ENCODE data around the gene FRAS1. TPM values are rescaled to one million over a fixed set of nuclear protein-coding genes. Genes with fewer than 3 reads are reported as not detected.

FRAS1 gene
- total RNA-seq, 1 donor from 2014 or later, result 24.6 TPM

DNA sequence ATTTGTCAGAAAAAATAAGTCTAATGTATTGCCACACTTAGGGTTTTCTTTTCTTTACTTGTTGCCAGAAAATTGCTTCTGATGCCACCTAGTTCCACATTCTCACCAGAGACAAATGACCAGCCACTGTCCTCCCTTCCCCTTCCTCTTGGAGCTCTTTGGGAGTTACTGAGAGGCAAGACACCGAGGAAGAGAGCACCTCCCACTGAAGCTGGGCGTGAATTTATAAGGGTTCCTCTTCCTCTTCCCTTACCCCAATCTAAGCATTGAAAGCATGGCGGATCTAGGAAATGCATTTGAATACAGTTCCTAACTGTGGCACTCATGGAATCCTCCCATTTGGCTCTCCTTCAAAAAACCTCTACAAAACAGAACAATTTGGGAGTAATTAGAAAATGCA lies 524.5 kb downstream of the FRAS1 start:
- Histone ChIP-seq H3K4me3 (ENCODE audit: insufficient read depth, low read depth, low read length) (no peak overlapping the region), H3K79me2 (ENCODE audit: insufficient read depth, low read length) (no peaks in the 10 kb centered on the region), H3K27me3 (ENCODE audit: insufficient read depth, low read length) (no peaks in the 10 kb centered on the region), H3K4me1 (ENCODE audit: insufficient read depth, low read length) (peaks cover 4% of the 10 kb centered on the region), H3K9ac (ENCODE audit: low read length) (no peak overlapping the region), H2AFZ (ENCODE audit: low read depth, low read length) (no peak overlapping the region), H3K27ac (ENCODE audit: low read depth, low read length) (no peak overlapping the region), H3K36me3 (ENCODE audit: insufficient read depth, low read length) (no peaks in the 10 kb centered on the region), H4K20me1 (ENCODE audit: insufficient read depth, low read length) (no peaks in the 10 kb centered on the region), H3K4me2 (ENCODE audit: low read length) (no peak overlapping the region), H3K9me3 (ENCODE audit: insufficient read depth, low read depth, low read length) (no peaks in the 10 kb centered on the region)
- FAIRE-seq (no peak), DNase-seq (ENCODE audit: low read depth) (no peak)
- Mint-ChIP-seq H3K4me3 (ENCODE audit: unreplicated experiment) (no peak overlapping the region), H3K27me3 (ENCODE audit: low read depth, unreplicated experiment) (no peaks in the 10 kb centered on the region), H3K4me1 (ENCODE audit: low read depth, unreplicated experiment) (peaks cover 11% of the 10 kb centered on the region), H3K27ac (ENCODE audit: unreplicated experiment) (no peak overlapping the region), H3K9me3 (ENCODE audit: unreplicated experiment) (no peaks in the 10 kb centered on the region), H3K36me3 (ENCODE audit: low read depth, unreplicated experiment) (peaks cover 8% of the 10 kb centered on the region)
- TF ChIP-seq EZH2 (IDR thresholded peaks at IDR 0.05; ENCODE audit: insufficient read depth, low read length) (no peak), CTCF (IDR thresholded peaks at IDR 0.05; ENCODE audit: insufficient read depth, low read depth, low read length) (no peak)

DNA sequence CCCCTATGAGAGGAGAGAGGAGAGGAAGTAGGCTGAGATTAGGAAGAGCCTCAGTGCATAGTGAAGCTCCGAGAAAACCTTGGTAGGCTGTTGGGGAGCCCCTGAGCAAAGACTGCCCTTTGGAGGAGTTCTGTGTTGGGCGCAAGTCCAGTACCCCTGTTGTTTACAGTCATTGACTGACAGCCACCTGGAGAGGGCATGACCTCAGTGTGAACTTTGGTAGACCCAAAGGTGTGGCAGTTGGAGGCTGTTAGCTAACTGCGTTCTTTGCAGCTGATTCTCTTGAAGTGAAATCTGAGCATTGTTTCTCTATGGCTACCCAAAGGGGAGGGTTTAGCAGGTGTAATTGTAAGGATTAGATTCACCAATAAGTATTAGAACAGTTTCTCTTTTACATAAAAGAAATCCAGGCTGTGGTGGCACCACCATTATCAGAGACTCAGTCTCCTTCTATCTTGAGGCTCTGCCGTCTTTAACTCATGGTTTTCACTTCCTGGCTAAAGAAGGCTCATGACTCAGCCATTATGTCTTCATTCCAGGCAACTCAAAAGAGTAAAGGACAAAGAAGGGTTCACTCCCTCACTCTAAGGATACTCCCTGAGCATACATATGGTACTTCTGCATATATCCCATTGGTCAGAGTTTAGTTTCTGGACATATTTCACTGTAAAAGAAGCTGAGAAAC lies 527.9 kb downstream of the FRAS1 start:
- peaks cover 18% of the 10 kb centered on the region for H3K36me3 Mint-ChIP-seq (ENCODE audit: low read depth, unreplicated experiment)
- H3K27me3 Mint-ChIP-seq (ENCODE audit: low read depth, unreplicated experiment), result no peaks in the 10 kb centered on the region
- Histone ChIP-seq H3K9me3 (ENCODE audit: insufficient read depth, low read depth, low read length) (no peaks in the 10 kb centered on the region), H3K36me3 (ENCODE audit: insufficient read depth, low read length) (no peaks in the 10 kb centered on the region), H3K27ac (ENCODE audit: low read depth, low read length) (peak overlapping the region; percentile 8), H3K9ac (ENCODE audit: low read length) (no peak overlapping the region), H3K4me1 (ENCODE audit: insufficient read depth, low read length) (peaks cover 4% of the 10 kb centered on the region), H2AFZ (ENCODE audit: low read depth, low read length) (no peak overlapping the region), H4K20me1 (ENCODE audit: insufficient read depth, low read length) (no peaks in the 10 kb centered on the region), H3K4me2 (ENCODE audit: low read length) (no peak overlapping the region), H3K79me2 (ENCODE audit: insufficient read depth, low read length) (no peaks in the 10 kb centered on the region), H3K4me3 (ENCODE audit: insufficient read depth, low read depth, low read length) (no peak overlapping the region), H3K27me3 (ENCODE audit: insufficient read depth, low read length) (no peaks in the 10 kb centered on the region)
- FAIRE-seq (no peak), DNase-seq (ENCODE audit: low read depth) (peak; percentile 29)
- H3K4me1 Mint-ChIP-seq (ENCODE audit: low read depth, unreplicated experiment), result peaks cover 11% of the 10 kb centered on the region
- no peak for TF ChIP-seq EZH2 (IDR thresholded peaks at IDR 0.05; ENCODE audit: insufficient read depth, low read length)
- no peak for TF ChIP-seq CTCF (IDR thresholded peaks at IDR 0.05; ENCODE audit: insufficient read depth, low read depth, low read length)
- peak overlapping the region; percentile 34 for H3K27ac Mint-ChIP-seq (ENCODE audit: unreplicated experiment)
- H3K4me3 Mint-ChIP-seq (ENCODE audit: unreplicated experiment), result no peak overlapping the region
- no peaks in the 10 kb centered on the region for H3K9me3 Mint-ChIP-seq (ENCODE audit: unreplicated experiment)

GRCh38 chr4:78585633-78586032 lies 528.5 kb downstream of the FRAS1 start:
- no peak for TF ChIP-seq EZH2 (IDR thresholded peaks at IDR 0.05; ENCODE audit: insufficient read depth, low read length)
- TF ChIP-seq CTCF (IDR thresholded peaks at IDR 0.05; ENCODE audit: insufficient read depth, low read depth, low read length), result no peak
- FAIRE-seq, result no peak
- H3K27ac ChIP-seq (ENCODE audit: low read depth, low read length), result peak overlapping the region; percentile 8
- Mint-ChIP-seq H3K4me3 (ENCODE audit: unreplicated experiment) (no peak overlapping the region), H3K9me3 (ENCODE audit: unreplicated experiment) (no peaks in the 10 kb centered on the region), H3K27ac (ENCODE audit: unreplicated experiment) (peak overlapping the region; percentile 34), H3K27me3 (ENCODE audit: low read depth, unreplicated experiment) (no peaks in the 10 kb centered on the region), H3K36me3 (ENCODE audit: low read depth, unreplicated experiment) (peaks cover 18% of the 10 kb centered on the region), H3K4me1 (ENCODE audit: low read depth, unreplicated experiment) (peaks cover 11% of the 10 kb centered on the region)
- no peaks in the 10 kb centered on the region for H3K79me2 ChIP-seq (ENCODE audit: insufficient read depth, low read length)
- peak; percentile 40 for DNase-seq (ENCODE audit: low read depth)
- no peak overlapping the region for H3K9ac ChIP-seq (ENCODE audit: low read length)
- no peak overlapping the region for H3K4me2 ChIP-seq (ENCODE audit: low read length)
- peaks cover 4% of the 10 kb centered on the region for H3K4me1 ChIP-seq (ENCODE audit: insufficient read depth, low read length)
- H2AFZ ChIP-seq (ENCODE audit: low read depth, low read length), result no peak overlapping the region
- no peaks in the 10 kb centered on the region for H3K9me3 ChIP-seq (ENCODE audit: insufficient read depth, low read depth, low read length)
- no peaks in the 10 kb centered on the region for H3K36me3 ChIP-seq (ENCODE audit: insufficient read depth, low read length)
- H3K4me3 ChIP-seq (ENCODE audit: insufficient read depth, low read depth, low read length), result no peak overlapping the region
- H4K20me1 ChIP-seq (ENCODE audit: insufficient read depth, low read length), result no peaks in the 10 kb centered on the region
- H3K27me3 ChIP-seq (ENCODE audit: insufficient read depth, low read length), result no peaks in the 10 kb centered on the region
